Stimulated activated naive CD4-positive, alpha-beta T cell treated with Interleukin-2 at 50 U/mL for 16 hours (primary cell): ENCODE results near the gene EPHA7.

Source experiments
- DNase-seq: peaks from one replicate; lab custom pipeline; 2025; lab: John Stamatoyannopoulos, UW

Gene EPHA7

GRCh38 chr6:93419304-93420162 lies at the start of gene EPHA7:
Gene EPHA7, minus strand, starts transcription at chr6:93419559. Its CDS starts 218 bp downstream, at chr6:93419341.
- DNase-seq, result no peak

- DNase-seq, result no peak
Observed at GRCh38 chr6:93468291-93468690, 48.9 kb upstream of the EPHA7 start.

DNA sequence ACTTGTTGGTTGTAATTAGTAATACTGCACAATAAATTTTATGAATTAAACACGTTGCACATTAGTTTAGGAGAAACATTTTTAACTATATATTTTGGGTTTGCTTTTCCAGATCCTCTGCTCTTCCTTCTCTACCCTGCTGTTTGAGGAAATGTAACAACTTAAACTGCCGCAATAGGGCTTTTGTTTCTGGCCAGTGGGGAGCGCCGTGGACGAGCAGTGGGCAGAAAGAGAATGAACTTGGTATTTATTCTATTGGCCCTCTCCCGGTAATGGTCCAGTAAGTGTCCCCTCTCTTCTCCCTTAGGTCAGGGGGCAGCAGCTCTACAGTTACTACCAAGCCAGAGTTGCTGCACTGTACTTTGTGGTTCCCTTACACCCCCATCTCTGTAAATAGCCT lies 35.2 kb upstream of the EPHA7 start:
- no peak for DNase-seq

DNA sequence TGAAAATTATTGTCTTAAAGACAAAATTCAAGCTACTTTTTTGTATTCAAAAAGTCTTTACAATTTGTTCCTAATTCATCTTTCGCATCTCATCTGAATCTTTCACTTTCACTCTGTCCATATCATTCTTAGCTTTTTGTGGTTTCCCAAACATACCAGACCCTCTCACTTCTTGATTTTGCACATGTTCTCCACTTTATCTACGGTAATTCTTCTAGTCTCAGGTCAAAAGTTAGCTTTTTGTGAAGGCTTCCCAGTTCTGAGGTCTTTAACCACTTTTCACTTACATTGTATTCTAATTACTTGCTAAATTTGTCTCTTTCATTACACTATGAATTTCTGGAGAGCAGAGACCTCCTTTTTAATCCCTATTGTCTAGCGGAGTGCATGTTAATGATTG lies 34.6 kb upstream of the EPHA7 start:
- no peak for DNase-seq

GRCh38 chr6:93447874-93448273 lies 28.5 kb upstream of the EPHA7 start:
- no peak for DNase-seq

DNA sequence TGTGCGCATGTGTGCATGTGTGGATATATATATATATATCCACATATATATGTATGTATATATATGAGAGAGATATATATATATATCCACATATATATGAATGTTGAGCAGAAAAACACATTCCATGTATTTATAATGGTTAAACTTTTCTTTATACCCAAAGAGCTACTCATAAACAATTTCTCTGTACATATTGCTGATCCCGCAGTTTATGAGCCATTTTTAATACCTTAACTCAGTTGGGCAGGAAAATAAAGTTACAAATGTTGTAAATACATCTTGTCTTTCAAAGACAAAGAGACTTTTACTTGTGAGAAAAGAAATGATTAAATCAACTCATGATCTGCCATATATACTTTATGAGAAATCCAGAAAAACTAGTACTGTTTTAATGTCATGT lies 18.1 kb upstream of the EPHA7 start:
- no peak for DNase-seq

DNA sequence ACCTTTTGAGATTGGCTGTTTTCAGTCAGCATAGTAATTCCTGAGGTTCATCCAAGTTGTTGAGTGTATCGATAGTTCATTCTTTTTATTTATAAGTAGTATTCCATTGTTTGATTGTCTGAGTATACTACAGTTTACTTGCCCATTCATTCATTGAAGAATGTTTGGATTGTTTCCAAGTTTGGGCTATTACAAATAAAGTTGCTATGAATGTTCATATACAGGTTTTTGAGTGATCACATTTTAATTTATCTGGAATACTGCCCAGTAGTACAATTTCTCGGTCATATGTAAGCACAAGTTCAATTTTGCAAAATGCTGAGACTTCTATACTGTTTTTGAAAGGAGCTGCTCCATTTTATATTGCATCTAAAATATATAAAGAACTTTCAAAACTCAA lies 14.2 kb upstream of the EPHA7 start:
- no peak for DNase-seq

DNA sequence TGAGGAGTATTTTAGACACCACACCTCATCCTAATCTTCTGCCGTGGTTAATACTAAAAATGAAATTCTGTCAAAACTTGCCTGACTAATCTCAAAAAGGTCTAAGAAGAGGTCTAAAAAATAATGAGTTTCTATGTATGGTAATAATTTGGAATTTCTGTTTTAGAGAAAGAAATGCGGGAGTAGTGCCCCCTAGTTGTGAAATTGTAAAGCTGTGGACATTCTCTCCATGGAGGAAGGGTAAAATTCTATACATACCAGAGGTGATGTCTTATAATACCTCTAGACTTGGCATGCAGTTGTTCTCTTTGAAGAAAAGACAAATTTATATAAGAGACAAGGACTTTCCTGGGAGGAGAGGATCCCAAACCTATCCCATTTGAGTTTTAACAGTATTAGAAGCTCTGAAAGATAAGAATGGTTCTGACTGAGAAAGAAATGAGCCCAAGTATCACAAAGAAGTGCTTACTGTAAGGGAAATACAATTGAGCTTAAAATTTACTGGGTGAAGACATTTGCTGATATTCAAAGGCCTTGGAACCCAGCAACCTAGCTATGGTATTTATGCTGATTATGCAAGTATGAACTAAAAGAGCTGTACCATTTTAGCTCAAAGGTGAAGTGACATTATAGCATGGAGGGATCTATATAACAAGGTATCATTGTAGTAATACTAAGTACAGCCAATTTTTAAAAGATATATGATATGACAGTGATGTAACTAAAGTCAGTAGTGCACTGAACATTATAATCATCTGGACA lies 5.1 kb upstream of the EPHA7 start:
- no peak for DNase-seq

DNA sequence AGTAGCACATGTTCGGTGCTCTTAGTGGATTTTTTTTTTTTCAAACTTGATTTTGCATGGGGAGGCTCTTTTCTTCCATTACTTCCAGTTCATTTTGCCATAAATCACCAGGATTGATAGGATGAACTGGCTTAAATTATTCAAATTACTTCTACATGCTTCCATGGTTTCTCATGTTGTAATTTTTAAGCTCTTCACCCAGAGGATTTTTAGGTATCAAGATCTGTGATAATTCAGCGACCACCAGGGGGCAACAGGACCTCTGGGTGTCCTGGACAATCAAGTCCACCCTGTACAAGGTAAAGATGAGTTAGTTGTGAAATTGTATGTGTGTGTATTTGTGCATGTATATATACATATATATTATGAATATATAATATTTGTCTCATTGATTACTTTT lies 4.2 kb upstream of the EPHA7 start:
- DNase-seq, result no peak

- DNase-seq, result no peak
Observed at GRCh38 chr6:93420163-93420795, 920 bp upstream of the EPHA7 start.

- DNase-seq, result no peak
Observed at GRCh38 chr6:93418408-93419303, 703 bp downstream of the EPHA7 start.

GRCh38 chr6:93418033-93418407 lies 1.3 kb downstream of the EPHA7 start:
- no peak for DNase-seq

GRCh38 chr6:93417421-93418013 lies 1.8 kb downstream of the EPHA7 start:
- DNase-seq, result no peak

DNA sequence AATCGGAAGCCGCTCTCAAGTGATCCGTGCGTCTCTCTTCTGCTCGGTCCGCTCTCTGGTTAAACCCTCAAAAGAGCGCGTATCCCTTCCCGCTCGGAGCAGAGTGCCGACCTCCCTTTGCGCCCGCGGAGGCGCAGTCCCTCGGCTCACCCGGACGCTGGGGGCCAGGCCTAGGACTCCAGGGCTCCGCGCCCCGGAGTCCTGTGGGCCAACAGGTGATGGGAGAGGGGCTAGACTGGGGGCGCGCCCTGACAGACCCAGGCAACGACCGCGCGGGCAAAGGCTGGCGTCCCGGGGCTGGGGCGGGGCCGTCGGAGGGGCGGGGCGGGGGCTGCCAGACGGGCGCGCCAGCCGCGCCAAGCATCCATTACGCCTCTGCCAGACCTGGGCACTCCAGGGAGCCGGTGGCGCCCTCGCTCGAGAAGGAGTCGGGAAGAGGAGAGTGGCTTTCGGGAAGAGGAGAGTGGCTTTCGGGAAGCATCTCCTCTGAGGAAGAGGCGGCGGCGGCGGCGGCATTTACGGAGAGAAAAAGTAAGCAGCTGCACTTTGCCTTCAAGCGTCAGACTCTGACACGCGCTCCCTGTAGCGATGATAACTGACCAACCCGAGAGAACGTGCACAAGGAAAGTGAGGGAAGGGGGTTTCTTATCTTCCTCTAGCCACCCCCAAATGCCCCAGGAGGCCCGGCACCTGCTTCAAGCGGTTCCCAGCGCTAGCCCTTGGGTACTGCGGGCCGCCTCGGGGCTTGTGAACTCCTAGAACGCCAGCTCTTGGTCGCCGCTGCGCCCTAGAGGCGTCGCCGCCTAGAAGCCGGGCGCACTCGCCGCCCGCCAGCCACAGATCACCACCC lies 2.6 kb downstream of the EPHA7 start:
- no peak for DNase-seq

- DNase-seq, result no peak
Observed at GRCh38 chr6:93413190-93413589, 6.2 kb downstream of the EPHA7 start.

DNA sequence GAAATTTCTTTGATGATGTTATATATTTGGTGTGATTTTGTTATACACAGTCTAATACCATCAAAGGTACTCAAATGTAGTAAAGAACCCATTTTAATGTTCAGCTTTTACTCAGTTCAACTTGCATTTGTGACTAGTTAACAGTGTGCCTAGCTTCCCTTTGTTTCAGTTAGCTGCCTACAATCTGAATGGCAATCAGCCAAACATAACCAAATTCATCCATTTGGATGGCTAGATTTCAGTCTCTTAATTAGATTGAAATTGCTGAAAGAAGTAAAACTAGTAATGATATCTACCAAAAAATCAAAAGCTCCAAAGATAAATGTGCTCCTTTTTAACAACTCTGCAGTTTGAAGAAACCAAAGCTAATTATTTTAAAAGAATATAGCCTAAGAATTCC lies 6.9 kb downstream of the EPHA7 start:
- DNase-seq, result no peak

DNA sequence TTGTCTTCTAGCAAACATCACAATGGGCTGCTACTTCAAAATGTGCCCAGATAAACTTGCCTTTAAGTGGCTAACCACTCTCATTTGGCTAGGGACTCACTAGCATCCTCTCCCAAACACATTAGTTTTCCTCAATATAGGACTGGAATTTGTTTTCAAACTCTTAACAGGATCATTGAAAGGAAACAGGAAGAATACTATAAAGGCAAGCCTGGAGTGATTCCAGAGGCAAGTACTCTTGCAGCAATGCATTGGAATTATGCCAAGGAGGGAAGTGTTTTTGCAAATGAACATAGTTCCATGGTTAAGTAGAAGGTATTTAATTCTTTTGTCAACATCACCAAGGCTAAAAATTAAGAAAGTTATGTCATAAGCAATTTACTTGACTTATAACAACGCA lies 12.2 kb downstream of the EPHA7 start:
- DNase-seq, result no peak

- DNase-seq, result no peak
Observed at GRCh38 chr6:93403390-93403789, 16.0 kb downstream of the EPHA7 start.

DNA sequence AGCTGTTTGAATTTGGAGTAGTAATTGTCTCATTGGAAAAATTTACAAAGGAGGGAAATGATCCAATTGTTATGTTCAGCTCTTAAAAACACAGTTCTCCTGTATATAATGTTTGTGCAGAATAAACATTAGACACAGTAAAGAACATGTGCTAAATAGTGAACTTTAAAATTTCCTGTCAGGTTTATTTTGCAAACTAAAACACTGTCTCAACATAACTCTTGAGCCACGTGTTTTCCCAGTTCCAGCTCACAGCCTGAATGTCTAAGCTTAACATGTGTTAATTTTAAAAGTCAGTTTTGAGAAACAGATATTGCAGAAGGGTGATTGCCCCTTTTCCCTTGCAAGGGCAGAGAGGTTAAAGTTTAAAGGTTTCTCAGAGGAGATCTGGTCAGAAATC lies 20.6 kb downstream of the EPHA7 start:
- no peak for DNase-seq

GRCh38 chr6:93394471-93394870 lies 24.9 kb downstream of the EPHA7 start:
- DNase-seq, result no peak
